ENCODE measurements around the gene TMEM80. TPM values are rescaled to one million over a fixed set of nuclear protein-coding genes. Genes with fewer than 3 reads are reported as not detected.

TMEM80 gene
- polyA plus RNA-seq, 1 experiment, result 19.5 TPM

- Histone ChIP-seq H3K4me3 (ENCODE audit: low read depth, low read length) (no peak overlapping the region), H3K36me3 (ENCODE audit: control insufficient read depth, insufficient read depth, low read length) (no peaks in the 10 kb centered on the region; the same call in 1 of the 2 replicates), H3K27me3 (ENCODE audit: control insufficient read depth, insufficient read depth, low read length) (no peaks in the 10 kb centered on the region)
- ChIA-PET CTCF (interaction anchor here (1.6 to 2.6 kb wide), 2 partner anchors 15 to 18 kb away, joined by 6 to 8 read pairs; no protein-coding TSS in a partner anchor), POLR2A (no interaction called here)
- no peak for DNase-seq (ENCODE audit: low read depth)
- TF ChIP-seq CTCF (IDR thresholded peaks at IDR 0.05; ENCODE audit: insufficient read depth, low read depth, low read length), result no peak
These were observed 12.3 kb downstream of the TMEM80 start for GRCh38 chr11:707817-708420.

DNA sequence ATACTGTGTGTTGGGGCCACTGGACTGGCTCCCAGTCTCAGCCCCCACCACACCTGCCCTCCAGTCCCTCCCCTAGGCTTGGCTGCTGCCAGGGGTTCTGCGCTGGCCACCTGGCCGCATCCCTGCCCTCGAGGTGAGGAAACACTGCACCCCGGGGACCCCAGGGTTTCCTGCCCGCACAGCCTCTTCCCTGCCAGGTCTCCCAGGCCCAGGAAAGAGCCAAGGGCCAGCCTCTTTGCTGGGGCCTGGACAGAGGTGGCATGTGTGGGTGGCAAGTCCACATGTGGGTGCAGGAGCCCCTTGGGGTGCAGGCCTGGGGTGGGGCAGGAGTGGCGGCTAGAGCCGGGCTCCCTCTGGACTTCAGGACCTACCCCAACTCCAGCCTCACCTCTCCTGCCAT, 12.9 kb downstream of the TMEM80 start:
- no peaks in the 10 kb centered on the region; the same call in 1 of the 2 replicates for H3K36me3 ChIP-seq (ENCODE audit: control insufficient read depth, insufficient read depth, low read length)
- H3K4me3 ChIP-seq (ENCODE audit: low read depth, low read length), result no peak overlapping the region
- ChIA-PET POLR2A (no interaction called here), CTCF (no interaction called here)
- DNase-seq (ENCODE audit: low read depth), result no peak
- no peaks in the 10 kb centered on the region for H3K27me3 ChIP-seq (ENCODE audit: control insufficient read depth, insufficient read depth, low read length)
- no peak for TF ChIP-seq CTCF (IDR thresholded peaks at IDR 0.05; ENCODE audit: insufficient read depth, low read depth, low read length)

DNA sequence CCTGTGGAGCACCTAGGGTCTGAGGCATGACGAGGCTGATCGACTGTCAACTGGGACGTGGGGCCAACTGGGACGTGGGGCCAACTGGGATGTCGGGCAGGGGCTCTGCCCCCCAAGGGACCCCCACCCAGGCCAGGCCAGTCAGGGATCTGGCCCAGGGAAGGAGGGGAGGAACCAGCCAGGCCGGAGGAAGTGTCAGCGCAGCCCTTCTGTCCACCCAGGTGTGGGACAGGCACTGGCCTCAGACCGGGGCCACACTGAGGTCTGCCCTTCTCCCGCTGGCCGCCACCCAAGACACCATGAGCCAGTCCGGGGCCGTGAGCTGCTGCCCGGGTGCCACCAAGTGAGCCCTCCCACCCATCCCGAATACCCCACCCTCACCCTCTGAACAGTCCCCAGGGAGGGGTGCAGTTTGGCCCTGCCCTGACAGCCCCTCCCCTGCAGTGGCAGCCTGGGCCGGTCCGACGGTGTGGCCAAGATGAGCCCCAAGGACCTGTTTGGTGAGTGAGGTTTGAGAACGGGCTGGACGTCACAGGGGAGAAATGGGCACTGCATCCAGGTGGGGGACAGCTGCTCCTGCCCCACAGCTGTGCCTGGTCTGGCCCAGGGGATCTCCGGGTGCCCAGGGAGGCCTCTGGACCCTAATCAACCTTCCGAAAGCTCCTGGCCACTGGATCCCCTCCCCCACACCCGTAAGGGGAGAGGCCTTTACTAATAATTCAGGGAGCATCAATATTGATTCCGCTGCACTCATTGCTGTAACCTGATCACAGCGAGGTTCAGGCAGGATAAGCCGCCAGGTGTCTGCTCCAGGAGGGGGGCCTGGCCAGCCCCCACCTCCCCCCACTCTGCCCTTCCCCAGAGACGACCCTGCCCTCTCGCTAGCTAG, 13.7 kb downstream of the TMEM80 start:
- POLR2A ChIA-PET, result no interaction called here
- CTCF ChIA-PET, result no interaction called here
- no peaks in the 10 kb centered on the region for H3K27me3 ChIP-seq (ENCODE audit: control insufficient read depth, insufficient read depth, low read length)
- DNase-seq (ENCODE audit: low read depth), result no peak
- H3K36me3 ChIP-seq (ENCODE audit: control insufficient read depth, insufficient read depth, low read length), result no peaks in the 10 kb centered on the region
- TF ChIP-seq CTCF (IDR thresholded peaks at IDR 0.05; ENCODE audit: insufficient read depth, low read depth, low read length), result no peak
- H3K4me3 ChIP-seq (ENCODE audit: low read depth, low read length), result no peak overlapping the region

DNA sequence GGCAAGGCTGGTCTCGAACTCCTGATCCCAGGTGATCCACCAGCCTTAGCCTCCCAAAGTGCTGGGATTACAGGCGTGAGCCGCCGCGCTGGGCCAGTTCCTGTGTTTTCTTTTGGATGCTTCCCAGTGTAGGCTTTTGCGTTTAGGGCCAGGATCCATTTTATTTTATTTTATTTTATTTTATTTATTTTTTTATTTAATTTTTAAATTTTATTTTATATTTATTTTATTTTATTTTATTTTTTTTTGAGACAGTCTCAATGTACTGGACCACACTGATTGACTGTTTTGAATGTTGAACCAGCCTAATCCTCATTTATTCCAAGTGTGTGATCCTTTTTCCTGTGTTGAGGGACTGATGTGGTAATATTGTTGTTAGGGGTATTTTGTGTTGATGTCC, 18.8 kb downstream of the TMEM80 start:
- Histone ChIP-seq H3K4me3 (ENCODE audit: low read depth, low read length) (no peak overlapping the region), H3K36me3 (ENCODE audit: control insufficient read depth, insufficient read depth, low read length) (no peaks in the 10 kb centered on the region), H3K27me3 (ENCODE audit: control insufficient read depth, insufficient read depth, low read length) (no peaks in the 10 kb centered on the region)
- POLR2A ChIA-PET, result no interaction called here
- no peak for TF ChIP-seq CTCF (IDR thresholded peaks at IDR 0.05; ENCODE audit: insufficient read depth, low read depth, low read length)
- CTCF ChIA-PET, result no interaction called here
- no peak for DNase-seq (ENCODE audit: low read depth)

GRCh38 chr11:719214-720016, 23.8 kb downstream of the TMEM80 start:
- no peaks in the 10 kb centered on the region for H3K27me3 ChIP-seq (ENCODE audit: control insufficient read depth, insufficient read depth, low read length)
- ChIA-PET POLR2A (no interaction called here), CTCF (interaction anchor here (0.9 to 2.5 kb wide), 3 partner anchors 8 to 200 kb away, joined by 3 to 9 read pairs (median 3); no protein-coding TSS in a partner anchor)
- TF ChIP-seq CTCF (IDR thresholded peaks at IDR 0.05; ENCODE audit: insufficient read depth, low read depth, low read length), result no peak
- no peak for DNase-seq (ENCODE audit: low read depth)
- no peak overlapping the region for H3K4me3 ChIP-seq (ENCODE audit: low read depth, low read length)
- peaks cover 2% of the 10 kb centered on the region for H3K36me3 ChIP-seq (ENCODE audit: control insufficient read depth, insufficient read depth, low read length)

Measured in BJ (cell line).